ENCODE measurements around the gene PSME2. TPM values are rescaled to one million over a fixed set of nuclear protein-coding genes. Genes with fewer than 3 reads are reported as not detected.
"Not testable (repeated sequence)": the region's sequence is repeated elsewhere in the genome, so short reads cannot be mapped to it uniquely, and the experiment has no call there.

PSME2 gene
- polyA plus RNA-seq, 2 donors, result 143 to 233 TPM

DNA sequence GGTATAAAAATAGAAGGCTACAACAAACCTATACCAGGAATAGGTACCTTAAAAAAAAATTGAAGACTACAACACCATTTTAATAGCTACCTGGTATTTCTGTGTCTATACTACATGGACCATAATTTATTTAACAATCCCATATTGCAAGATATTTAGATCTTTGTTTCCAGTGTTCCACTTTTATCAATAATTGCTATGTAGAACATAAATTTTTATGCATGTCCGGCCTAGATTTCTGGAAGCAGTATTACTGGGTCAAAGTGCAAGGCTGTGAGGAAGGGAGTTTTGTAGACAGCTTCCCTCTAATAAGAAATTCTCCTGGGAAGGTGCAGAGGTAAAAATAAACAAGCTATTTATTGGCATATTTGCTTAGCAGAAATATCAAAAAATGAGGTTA, 35.9 kb downstream of the PSME2 start:
- Histone ChIP-seq H3K36me3 (ENCODE audit: control insufficient read depth in 2 of 2, insufficient read depth in 2 of 2, low read length in 1 of 2) (no peaks in the 10 kb centered on the region), H3K27ac (ENCODE audit: low read depth in 2 of 2, low read length in 1 of 2) (no peak overlapping the region), H3K27me3 (ENCODE audit: control insufficient read depth in 1 of 2, insufficient read depth in 2 of 2, low read length in 2 of 2) (no peaks in the 10 kb centered on the region), H3K9me3 (ENCODE audit: control insufficient read depth in 2 of 2, insufficient read depth in 1 of 2, low read depth in 1 of 2, low read length in 1 of 2) (no peaks in the 10 kb centered on the region), H3K4me3 (ENCODE audit: low read depth in 1 of 2, low read length in 2 of 2) (no peak overlapping the region), H3K4me1 (ENCODE audit: control insufficient read depth in 2 of 2, insufficient read depth in 2 of 2, low read length in 1 of 2) (no peaks in the 10 kb centered on the region)
- 60 to 83% methylated on average over 1 of the region's 1 CpG for WGBS, 2 donors

DNA sequence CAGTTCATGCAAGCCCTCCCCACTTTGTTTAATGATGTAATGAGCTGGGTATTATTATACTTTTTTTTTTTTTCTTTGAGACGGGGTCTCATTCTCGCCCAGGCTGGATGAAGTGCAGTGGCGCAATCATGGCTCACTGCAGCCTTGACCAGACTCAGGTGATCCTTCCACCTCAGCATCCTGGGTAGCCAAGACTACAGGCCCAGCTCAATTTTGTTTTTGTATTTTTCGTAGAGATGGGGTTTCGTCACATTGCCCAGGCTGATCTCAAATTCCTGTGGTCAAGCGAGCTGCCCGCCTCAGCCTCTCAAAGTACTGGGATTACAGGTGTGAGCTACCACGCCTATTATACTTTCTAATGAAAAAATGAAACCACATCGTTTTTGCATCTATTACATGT, 36.4 kb downstream of the PSME2 start:
- Histone ChIP-seq H3K4me1 (ENCODE audit: control insufficient read depth in 2 of 2, insufficient read depth in 2 of 2, low read length in 1 of 2) (no peaks in the 10 kb centered on the region), H3K27ac (ENCODE audit: low read depth in 2 of 2, low read length in 1 of 2) (no peak overlapping the region), H3K9me3 (ENCODE audit: control insufficient read depth in 2 of 2, insufficient read depth in 1 of 2, low read depth in 1 of 2, low read length in 1 of 2) (no peaks in the 10 kb centered on the region), H3K27me3 (ENCODE audit: control insufficient read depth in 1 of 2, insufficient read depth in 2 of 2, low read length in 2 of 2) (no peaks in the 10 kb centered on the region), H3K4me3 (ENCODE audit: low read depth in 1 of 2, low read length in 2 of 2) (no peak overlapping the region), H3K36me3 (ENCODE audit: control insufficient read depth in 2 of 2, insufficient read depth in 2 of 2, low read length in 1 of 2) (no peaks in the 10 kb centered on the region)
- WGBS, 2 donors, result 83 to 84% methylated on average over 9 of the region's 9 CpGs

DNA sequence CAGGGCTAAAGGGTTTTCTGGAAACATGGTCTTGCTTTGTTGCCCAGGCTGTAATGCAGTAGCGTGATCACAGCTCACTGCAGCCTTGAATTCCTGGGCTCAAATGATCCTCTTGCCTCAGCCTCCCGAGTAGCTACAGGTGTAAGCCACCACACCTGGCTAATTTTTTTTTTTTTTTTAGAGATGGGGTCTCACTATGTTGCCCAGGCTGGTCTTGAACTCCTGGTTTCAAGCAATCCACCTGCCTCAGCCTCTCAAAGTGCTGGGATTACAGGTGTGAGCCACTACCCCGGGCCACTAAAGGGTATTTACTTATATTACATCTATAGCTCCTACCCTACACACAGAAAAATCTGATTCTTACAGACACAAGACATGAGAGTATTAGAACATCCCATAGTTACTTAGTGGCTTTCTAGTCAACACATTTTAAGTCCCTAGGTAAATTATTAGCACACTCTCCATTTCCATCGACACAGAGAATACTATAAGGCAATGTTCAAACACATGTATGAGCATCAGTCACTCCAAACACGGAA, 38.0 kb downstream of the PSME2 start:
- no peaks in the 10 kb centered on the region for H3K4me1 ChIP-seq (ENCODE audit: control insufficient read depth in 2 of 2, insufficient read depth in 2 of 2, low read length in 1 of 2)
- no peak overlapping the region for H3K4me3 ChIP-seq (ENCODE audit: low read depth in 1 of 2, low read length in 2 of 2)

DNA sequence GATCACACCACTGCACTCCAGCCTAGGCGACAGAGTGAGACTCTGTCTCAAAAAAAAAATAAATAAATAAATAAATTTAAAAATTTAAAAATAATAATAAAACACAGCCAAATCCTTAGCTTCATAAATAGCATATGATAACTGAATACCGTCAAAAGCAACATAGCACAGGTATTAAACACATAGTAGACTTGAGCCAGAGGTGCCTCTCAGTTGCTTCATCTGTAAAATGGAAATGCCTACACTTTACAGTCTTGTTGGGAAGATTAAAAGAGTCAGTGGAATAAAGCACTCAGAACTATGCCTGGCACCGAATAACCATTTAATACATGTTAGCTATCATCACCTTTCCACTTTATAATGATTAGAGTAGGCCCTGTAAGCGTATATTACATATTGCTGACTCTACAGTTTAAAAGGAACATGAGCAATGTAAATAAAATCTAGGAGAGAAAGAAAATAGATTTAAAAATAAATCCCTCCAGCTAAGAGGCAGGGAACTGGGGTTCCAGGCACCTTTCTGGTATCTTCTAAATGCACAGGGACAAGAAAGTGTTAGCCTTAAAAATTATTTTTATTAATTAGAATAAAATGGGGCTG, 39.6 kb downstream of the PSME2 start:
- Histone ChIP-seq H3K4me3 (ENCODE audit: low read depth in 1 of 2, low read length in 2 of 2) (no peak overlapping the region), H3K27ac (ENCODE audit: low read depth in 2 of 2, low read length in 1 of 2) (no peak overlapping the region), H3K36me3 (ENCODE audit: control insufficient read depth in 2 of 2, insufficient read depth in 2 of 2, low read length in 1 of 2) (no peaks in the 10 kb centered on the region), H3K27me3 (ENCODE audit: control insufficient read depth in 1 of 2, insufficient read depth in 2 of 2, low read length in 2 of 2) (no peaks in the 10 kb centered on the region), H3K9me3 (ENCODE audit: control insufficient read depth in 2 of 2, insufficient read depth in 1 of 2, low read depth in 1 of 2, low read length in 1 of 2) (no peaks in the 10 kb centered on the region), H3K4me1 (ENCODE audit: control insufficient read depth in 2 of 2, insufficient read depth in 2 of 2, low read length in 1 of 2) (no peaks in the 10 kb centered on the region)
- WGBS, 2 donors, result 88 to 89% methylated on average over 4 of the region's 4 CpGs

More for the DNA sequence above, 38.0 kb downstream of the PSME2 start:
- no peaks in the 10 kb centered on the region for H3K9me3 ChIP-seq (ENCODE audit: control insufficient read depth in 2 of 2, insufficient read depth in 1 of 2, low read depth in 1 of 2, low read length in 1 of 2)
- 42 to 46% methylated on average over 5 of the region's 5 CpGs for WGBS, 2 donors
- no peak overlapping the region for H3K27ac ChIP-seq (ENCODE audit: low read depth in 2 of 2, low read length in 1 of 2)
- H3K27me3 ChIP-seq (ENCODE audit: control insufficient read depth in 1 of 2, insufficient read depth in 2 of 2, low read length in 2 of 2), result no peaks in the 10 kb centered on the region
- H3K36me3 ChIP-seq (ENCODE audit: control insufficient read depth in 2 of 2, insufficient read depth in 2 of 2, low read length in 1 of 2), result no peaks in the 10 kb centered on the region

DNA sequence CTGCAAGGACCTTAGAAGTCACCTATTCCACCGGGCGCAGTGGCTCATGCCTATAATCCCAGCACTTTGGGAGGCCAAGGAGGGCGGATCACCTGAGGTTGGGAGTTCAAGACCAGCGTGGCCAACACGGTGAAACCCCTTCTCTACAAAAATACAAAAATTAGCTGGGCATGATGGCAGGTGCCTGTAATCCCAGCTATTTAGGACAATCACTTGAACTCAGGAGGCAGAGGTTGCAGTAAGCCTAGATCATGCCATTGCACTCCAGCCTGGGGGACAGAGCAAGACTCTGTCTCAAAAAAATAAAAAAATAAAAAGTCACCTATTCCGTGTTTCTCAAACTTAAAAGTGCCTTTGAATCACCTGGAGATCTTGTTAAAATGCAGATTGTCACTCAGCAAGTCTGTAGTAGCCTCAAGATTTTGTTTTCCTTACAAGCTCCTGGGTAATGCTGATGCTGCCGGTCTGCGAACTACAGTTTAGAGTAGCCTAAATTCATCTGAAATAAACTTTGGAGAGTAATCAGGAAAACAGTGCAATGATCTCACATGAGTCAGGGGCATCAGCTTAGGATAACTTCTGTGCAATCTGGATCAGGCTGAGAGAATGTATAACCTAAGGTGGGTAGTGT, 40.7 kb downstream of the PSME2 start:
- not testable (repeated sequence) for H3K9me3 ChIP-seq (ENCODE audit: control insufficient read depth in 2 of 2, insufficient read depth in 1 of 2, low read depth in 1 of 2, low read length in 1 of 2); H3K27ac ChIP-seq (ENCODE audit: low read depth in 2 of 2, low read length in 1 of 2); H3K4me1 ChIP-seq (ENCODE audit: control insufficient read depth in 2 of 2, insufficient read depth in 2 of 2, low read length in 1 of 2); H3K36me3 ChIP-seq (ENCODE audit: control insufficient read depth in 2 of 2, insufficient read depth in 2 of 2, low read length in 1 of 2); H3K27me3 ChIP-seq (ENCODE audit: control insufficient read depth in 1 of 2, insufficient read depth in 2 of 2, low read length in 2 of 2); H3K4me3 ChIP-seq (ENCODE audit: low read depth in 1 of 2, low read length in 2 of 2)
- 90 to 91% methylated on average over 8 of the region's 8 CpGs for WGBS, 2 donors

DNA sequence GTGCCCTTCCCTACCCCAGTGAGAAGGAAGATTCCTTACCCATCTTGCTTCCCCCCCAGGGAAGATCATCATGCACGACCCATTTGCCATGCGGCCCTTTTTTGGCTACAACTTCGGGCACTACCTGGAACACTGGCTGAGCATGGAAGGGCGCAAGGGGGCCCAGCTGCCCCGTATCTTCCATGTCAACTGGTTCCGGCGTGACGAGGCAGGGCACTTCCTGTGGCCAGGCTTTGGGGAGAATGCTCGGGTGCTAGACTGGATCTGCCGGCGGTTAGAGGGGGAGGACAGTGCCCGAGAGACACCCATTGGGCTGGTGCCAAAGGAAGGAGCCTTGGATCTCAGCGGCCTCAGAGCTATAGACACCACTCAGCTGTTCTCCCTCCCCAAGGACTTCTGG, 43.0 kb downstream of the PSME2 start:
- Histone ChIP-seq H3K36me3 (ENCODE audit: control insufficient read depth in 2 of 2, insufficient read depth in 2 of 2, low read length in 1 of 2) (peaks cover 0 to 3% of the 10 kb centered on the region in 2 donors), H3K27me3 (ENCODE audit: control insufficient read depth in 1 of 2, insufficient read depth in 2 of 2, low read length in 2 of 2) (no peaks in the 10 kb centered on the region), H3K27ac (ENCODE audit: low read depth in 2 of 2, low read length in 1 of 2) (no peak overlapping the region), H3K4me1 (ENCODE audit: control insufficient read depth in 2 of 2, insufficient read depth in 2 of 2, low read length in 1 of 2) (peaks cover 0 to 3% of the 10 kb centered on the region in 2 donors), H3K9me3 (ENCODE audit: control insufficient read depth in 2 of 2, insufficient read depth in 1 of 2, low read depth in 1 of 2, low read length in 1 of 2) (no peaks in the 10 kb centered on the region), H3K4me3 (ENCODE audit: low read depth in 1 of 2, low read length in 2 of 2) (no peak overlapping the region)
- WGBS, 2 donors, result 92 to 93% methylated on average over 13 of the region's 13 CpGs

DNA sequence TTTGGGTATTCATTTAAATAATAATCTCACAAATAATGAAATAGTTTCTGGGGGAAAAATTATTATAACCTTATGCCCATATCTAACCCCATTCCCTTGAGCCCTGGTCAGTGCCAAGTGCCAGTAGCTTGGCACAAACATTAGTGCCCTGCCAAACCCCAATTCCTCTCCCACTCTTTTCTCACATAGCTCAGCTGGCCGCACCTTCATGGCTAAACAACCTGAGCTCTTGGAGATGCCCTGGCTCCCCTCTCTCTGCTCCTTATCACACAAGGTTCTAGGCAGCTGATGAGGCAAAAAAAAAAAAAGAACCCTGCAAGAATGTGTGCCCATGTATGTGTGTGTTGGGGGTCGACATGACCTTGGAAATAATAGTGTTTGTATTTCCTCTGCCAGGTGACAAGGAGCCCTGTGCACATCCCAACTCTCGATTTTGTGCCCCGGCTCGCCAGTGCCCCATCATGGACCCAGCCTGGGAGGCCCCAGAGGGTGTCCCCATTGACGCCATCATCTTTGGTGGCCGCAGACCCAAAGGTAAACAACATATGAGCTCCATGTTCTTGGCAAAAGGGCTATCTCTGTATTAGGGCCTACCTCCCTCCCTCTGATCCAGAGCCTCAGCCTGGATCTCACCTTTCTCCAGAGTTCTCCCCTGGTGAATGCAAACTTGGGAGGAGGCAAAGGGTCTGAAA, 43.9 kb downstream of the PSME2 start:
- Histone ChIP-seq H3K4me1 (ENCODE audit: control insufficient read depth in 2 of 2, insufficient read depth in 2 of 2, low read length in 1 of 2) (peaks cover 0 to 3% of the 10 kb centered on the region in 2 donors), H3K9me3 (ENCODE audit: control insufficient read depth in 2 of 2, insufficient read depth in 1 of 2, low read depth in 1 of 2, low read length in 1 of 2) (no peaks in the 10 kb centered on the region), H3K36me3 (ENCODE audit: control insufficient read depth in 2 of 2, insufficient read depth in 2 of 2, low read length in 1 of 2) (peaks cover 3 to 6% of the 10 kb centered on the region in 2 donors), H3K27me3 (ENCODE audit: control insufficient read depth in 1 of 2, insufficient read depth in 2 of 2, low read length in 2 of 2) (no peaks in the 10 kb centered on the region), H3K4me3 (ENCODE audit: low read depth in 1 of 2, low read length in 2 of 2) (no peak overlapping the region), H3K27ac (ENCODE audit: low read depth in 2 of 2, low read length in 1 of 2) (no peak overlapping the region)
- 92 to 93% methylated on average over 7 of the region's 7 CpGs for WGBS, 2 donors

DNA sequence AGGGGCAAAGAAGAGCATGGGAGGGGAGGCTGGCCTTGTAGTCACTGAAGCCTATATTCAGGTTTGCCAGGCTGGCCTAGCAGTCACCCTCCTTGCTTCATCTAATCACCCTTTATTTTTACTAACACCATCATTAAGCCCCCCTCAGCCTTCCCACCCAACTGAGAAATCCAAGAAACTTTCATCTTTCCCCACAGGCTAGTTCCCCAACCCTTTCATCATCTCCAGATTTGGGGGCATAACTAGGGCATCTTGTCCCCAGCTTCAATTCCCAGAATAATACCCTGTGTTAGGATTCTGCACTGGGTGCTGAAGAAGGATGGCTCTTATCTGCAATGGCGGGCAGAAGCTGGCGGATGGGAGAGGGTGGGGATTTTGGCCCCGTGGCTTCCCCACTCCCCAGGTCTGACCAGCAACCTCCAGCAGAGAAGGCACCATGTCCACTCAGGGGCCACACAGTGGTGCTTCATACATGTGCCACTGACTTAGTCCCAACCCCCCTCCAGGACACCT, 45.4 kb downstream of the PSME2 start:
- 91 to 100% methylated on average over 3 of the region's 3 CpGs for WGBS, 2 donors
- H3K4me1 ChIP-seq (ENCODE audit: control insufficient read depth in 2 of 2, insufficient read depth in 2 of 2, low read length in 1 of 2), result peaks cover 0 to 3% of the 10 kb centered on the region in 2 donors
- peaks cover 3 to 6% of the 10 kb centered on the region in 2 donors for H3K36me3 ChIP-seq (ENCODE audit: control insufficient read depth in 2 of 2, insufficient read depth in 2 of 2, low read length in 1 of 2)

DNA sequence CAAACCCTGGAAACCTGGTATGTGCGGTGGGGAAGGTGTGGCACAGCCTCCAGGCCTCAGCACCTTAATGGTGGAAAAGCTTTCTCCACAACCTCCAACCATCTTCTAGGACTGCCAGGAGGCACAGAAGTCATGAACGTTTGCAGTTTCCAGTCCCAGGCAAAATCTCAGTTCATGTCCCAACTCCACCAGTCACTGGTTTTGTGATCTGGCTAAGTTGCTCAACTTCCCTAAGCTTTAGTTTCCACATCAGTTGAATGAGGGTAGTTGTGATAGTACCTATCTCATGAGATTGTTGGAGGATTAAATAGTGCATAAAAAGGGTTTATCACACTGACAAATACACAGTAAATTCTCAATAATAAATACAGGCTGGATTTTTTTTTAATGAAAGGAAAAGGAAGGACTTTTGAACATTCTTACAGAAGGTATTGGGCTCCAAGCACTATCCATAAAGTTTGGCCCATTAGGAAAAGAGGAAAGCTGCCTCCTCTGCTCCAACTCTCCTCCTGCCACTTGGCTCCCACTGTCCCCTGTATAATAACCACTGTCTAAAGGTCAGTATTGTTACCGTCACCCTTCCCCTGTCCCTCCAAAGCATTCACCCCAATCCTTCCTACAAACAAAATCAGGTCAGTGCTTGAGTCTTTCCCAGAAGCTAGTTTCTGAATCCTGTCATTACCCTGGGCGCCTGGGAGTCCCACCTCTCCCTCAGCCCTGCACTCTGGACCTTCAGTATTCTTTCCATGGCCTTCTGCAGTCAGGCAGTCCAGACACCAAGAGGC, 46.0 kb downstream of the PSME2 start:
- Histone ChIP-seq H3K4me3 (ENCODE audit: low read depth in 1 of 2, low read length in 2 of 2) (no peak overlapping the region), H3K27me3 (ENCODE audit: control insufficient read depth in 1 of 2, insufficient read depth in 2 of 2, low read length in 2 of 2) (no peaks in the 10 kb centered on the region), H3K36me3 (ENCODE audit: control insufficient read depth in 2 of 2, insufficient read depth in 2 of 2, low read length in 1 of 2) (peaks cover 3 to 6% of the 10 kb centered on the region in 2 donors), H3K9me3 (ENCODE audit: control insufficient read depth in 2 of 2, insufficient read depth in 1 of 2, low read depth in 1 of 2, low read length in 1 of 2) (no peaks in the 10 kb centered on the region), H3K4me1 (ENCODE audit: control insufficient read depth in 2 of 2, insufficient read depth in 2 of 2, low read length in 1 of 2) (peaks cover 0 to 6% of the 10 kb centered on the region in 2 donors), H3K27ac (ENCODE audit: low read depth in 2 of 2, low read length in 1 of 2) (no peak overlapping the region)
- WGBS, 2 donors, result 75 to 82% methylated on average over 4 of the region's 4 CpGs

More for the DNA sequence above, 45.4 kb downstream of the PSME2 start:
- Histone ChIP-seq H3K27ac (ENCODE audit: low read depth in 2 of 2, low read length in 1 of 2) (no peak overlapping the region), H3K4me3 (ENCODE audit: low read depth in 1 of 2, low read length in 2 of 2) (no peak overlapping the region), H3K9me3 (ENCODE audit: control insufficient read depth in 2 of 2, insufficient read depth in 1 of 2, low read depth in 1 of 2, low read length in 1 of 2) (no peaks in the 10 kb centered on the region), H3K27me3 (ENCODE audit: control insufficient read depth in 1 of 2, insufficient read depth in 2 of 2, low read length in 2 of 2) (no peaks in the 10 kb centered on the region)
